HG03575 (cell line): ENCODE measurements around the gene NDUFB5.
A peak's percentile ranks its signal among the peaks of the same experiment; 100 is the strongest.

ENCODE experiments used
- ATAC-seq: cut with Tn5 transposase; IDR thresholded peaks from one replicate; pipeline ENCODE4 v1.9.1; 2021; ENCODE audit not compliant: unreplicated experiment, insufficient number of reproducible peaks, low FRiP score; ENCODE audit errors: extremely low read depth

Gene NDUFB5

DNA sequence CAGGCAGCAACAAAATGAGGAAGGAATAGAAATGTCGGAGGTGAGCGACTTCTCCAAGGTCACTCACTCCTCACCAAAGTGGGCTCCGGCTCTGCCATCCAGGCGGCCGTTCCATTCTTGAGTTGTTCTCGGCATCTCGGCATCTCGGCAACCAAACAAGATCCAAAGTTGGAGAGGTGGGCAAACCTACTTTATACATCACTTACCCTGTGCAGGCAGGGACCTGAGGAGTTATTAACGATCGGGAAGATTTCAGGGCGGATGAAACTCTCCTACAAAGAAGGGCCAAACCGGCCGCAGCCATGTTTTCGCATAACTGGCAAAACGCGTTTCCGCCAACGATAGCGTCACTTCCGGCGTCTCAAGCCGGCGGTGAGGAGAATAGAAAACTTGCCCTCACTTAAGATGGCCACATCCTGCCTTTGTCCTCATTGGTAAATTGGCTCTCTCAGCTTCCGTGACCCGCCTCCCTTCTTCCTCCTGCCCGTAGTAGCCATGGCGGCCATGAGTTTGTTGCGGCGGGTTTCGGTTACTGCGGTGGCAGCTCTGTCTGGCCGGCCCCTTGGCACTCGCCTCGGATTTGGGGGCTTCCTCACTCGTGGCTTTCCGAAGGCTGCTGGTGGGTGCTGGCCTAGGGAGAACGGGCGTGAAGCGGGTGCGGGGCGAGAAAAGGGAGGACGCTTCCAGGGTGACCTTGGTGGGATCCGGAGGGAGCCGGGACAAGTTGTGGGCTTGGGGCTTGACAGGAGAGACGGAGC is at the start of gene NDUFB5, which contains the start of gene MRPL47:
Gene NDUFB5 (plus strand): TSS at position 474 of the 758 bp plus-strand sequence. CDS start 22 bp downstream, at position 496.
Gene MRPL47 (minus strand): TSS at position 318 of the 758 bp plus-strand sequence. CDS start 14 bp downstream, at position 304.
- ATAC-seq = peak; percentile 78

DNA sequence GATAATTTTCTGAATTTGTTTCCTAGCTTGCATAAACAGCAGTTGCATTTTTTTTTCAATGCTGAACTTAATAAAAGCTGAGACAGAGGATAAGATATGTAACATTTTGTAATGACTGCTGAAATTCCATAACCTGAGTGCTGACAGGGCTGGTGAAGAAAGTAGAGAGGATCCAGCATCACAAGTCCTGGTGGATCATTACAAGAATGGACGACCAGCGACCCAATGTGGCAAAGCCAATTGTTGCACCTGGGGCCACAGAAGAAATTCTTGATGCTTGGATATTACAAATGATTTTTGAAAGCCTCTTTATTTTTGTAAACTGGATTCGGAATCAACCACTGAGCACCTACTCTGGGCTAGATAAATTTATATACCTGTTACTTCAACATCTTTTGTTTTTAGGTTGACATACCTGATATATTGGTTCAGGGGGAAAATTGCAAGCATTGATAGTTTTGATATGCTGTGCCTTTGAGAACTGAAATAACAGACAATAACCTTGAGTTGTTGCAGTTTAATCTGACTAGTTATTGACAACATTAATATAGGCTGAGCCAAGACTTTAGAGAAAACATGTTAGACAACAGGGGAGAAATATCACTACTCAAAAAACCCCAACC is 45.7 kb upstream of the NDUFB5 start:
- ATAC-seq = no peak

DNA sequence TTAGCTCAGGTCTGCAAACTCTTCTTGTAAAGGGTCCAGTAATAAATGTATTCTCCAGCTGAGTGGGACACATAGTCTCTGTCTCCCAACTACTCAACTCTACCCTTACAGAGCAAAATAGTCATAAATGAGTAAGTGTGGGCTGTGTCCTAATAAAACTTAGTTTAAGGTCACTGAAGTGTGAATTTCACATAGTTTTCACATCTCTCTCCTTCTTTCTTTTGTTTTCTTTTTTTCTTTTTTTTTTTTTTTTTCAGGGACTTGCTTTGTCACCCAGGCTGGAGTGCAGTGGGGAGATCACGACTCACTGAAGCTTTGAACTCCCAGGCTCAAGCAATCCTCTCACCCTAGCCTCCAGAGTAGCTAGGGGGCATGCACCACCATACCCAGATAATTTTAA is 43.8 kb upstream of the NDUFB5 start:
- ATAC-seq = no peak

DNA sequence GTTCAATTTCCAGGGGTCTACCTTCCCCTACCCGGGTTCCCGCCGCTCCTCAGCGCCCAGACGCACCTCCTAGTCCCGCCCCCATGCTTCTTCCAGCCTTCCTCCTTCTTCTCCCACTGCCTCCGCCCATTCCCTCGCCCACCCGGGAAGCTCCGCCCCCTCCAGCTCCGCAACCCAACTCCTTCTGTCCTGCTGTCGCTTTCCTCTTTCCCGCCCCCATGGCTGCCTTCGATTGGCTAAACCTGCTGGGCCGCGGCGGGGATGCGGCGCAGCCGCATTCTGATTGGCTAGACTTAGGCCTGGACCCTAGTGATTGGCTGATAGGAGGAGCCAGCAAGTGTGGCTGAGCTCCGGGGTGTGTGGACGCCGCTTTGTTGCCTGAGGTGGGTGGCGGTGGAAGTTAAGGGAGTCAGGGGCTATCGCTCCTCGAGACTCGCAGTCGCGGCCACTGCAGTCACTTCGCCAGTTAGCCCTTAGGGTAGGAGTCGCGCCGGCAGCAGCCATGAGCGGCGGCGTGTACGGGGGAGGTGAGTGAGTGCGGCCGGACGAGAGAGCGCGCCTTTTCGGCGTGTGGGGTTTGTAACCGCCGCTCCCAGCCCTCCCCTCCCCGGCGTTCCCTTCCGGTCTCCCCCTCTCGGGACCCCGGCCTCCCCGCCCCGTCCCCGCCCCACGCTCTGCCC is 41.9 kb upstream of the NDUFB5 start, which contains the start of gene ACTL6A:
Gene ACTL6A (plus strand): TSS at position 336 of the 680 bp plus-strand sequence. CDS start 167 bp downstream, at position 503.
- ATAC-seq = peak; percentile 89

DNA sequence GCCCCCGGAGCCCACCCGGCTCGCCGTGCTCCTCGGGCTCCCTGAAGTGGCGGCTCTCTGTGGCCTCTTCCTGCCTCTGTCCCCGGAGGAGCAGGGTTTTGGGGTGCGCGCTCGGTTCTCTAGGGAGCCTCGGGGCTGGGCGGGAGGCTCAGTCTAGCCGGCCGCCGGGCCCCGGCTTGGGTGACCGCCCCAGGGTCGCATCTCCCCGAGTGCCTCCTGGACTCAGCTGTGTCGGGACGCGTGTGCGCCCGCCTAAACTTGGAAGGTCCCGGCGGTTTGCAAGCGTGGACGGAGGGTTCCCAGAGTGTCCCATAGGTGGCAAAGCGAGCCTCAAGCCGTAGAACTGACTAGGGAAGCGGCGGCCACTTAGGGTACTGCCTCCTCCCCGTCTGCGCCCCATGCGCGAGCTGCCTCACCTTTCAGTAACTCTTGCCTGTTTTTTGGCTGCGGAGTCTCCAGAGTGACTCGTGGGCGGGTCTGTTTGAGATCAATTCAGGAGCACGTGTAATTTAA is 41.3 kb upstream of the NDUFB5 start:
- ATAC-seq = peak; percentile 22

DNA sequence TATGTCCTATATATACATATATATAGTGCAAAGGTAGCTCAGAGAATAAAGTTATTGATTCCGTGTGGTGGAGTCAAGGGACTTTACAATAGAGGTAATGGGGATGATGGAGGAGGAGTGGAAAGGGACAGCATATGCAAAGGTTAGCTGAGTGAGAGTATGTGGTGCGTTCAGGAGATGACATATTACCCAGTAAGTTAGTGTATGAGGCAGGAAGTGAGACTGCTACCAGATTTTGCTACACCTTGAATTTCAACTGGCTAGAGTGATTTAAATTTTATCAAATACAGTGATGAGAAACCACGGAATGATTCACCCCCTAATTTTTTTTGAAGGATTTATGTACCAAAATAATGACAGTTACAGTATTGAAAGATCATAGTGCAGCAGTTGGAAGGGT is 39.1 kb upstream of the NDUFB5 start:
- ATAC-seq = no peak

DNA sequence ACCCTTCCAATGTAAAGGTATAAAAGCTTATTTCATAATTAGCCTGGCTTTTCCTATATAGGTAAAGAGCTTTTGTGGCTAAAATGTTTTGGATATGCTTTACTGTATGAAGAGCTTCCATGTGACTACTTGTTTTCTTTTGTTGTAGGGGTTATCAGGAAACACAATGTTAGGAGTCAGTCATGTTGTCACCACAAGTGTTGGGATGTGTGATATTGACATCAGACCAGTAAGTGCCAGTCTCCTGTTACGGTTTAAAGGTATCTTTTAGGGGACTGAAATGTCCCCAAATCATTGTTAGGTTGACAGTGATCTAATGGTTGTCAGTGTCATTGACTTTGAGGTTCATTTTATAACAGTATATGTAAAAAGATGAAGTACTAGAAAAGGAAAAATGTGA is 23.6 kb upstream of the NDUFB5 start:
- ATAC-seq = no peak

DNA sequence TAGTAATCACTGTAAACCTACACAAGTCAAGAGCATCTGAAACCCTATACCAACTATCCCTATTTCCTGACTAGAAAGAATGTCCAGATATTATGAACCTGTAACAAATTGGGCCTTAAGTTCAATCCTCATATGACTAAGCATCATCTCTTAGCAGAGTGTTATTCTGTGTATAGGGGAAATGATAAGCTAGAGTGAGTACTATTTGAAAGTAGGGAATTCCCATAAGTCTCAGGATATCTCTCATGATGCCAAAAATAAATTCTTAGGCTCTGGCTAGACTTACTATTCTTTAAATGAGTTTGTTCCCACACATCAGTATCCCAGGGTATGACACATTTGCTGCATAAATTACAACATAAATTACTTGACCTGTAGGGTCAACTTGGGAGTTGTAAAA is 15.5 kb upstream of the NDUFB5 start:
- no peak for ATAC-seq

DNA sequence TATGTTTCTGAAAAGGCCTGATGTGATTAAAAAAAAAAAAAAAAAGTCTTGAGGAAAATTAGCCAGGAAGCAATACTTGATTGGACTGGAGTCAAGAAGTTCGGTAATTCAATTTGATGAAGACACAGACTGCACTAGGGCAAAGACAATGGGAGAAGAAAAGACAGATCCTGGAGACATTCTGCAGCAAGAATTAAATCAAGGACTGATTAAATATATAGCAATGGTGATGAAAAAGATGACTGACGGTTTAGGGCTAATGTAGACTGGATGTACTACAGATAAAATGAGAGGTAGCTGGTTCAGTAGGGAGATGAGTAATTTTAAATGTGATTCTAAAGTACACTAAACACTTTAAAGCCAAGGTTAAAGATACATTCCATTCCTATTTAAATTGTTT is 13.9 kb upstream of the NDUFB5 start:
- no peak for ATAC-seq

DNA sequence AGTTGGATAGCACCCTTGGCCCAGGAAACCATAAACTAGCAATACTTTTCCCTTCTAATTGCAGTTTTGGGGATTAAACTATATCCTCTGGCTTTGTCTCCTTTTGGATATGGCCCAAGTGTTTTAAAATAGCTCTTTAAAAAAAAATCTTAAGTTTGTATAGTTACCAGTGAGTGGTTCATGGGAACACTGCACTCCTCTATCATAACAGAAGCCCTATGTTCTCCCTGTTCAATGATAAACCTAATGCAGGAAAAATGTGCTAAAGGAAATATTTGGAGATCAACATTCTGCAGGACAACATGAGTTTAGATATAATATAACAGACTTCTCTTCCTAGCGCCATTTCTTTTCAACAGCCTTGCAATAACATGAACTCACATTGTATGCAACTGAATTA is 13.3 kb upstream of the NDUFB5 start:
- ATAC-seq = no peak

DNA sequence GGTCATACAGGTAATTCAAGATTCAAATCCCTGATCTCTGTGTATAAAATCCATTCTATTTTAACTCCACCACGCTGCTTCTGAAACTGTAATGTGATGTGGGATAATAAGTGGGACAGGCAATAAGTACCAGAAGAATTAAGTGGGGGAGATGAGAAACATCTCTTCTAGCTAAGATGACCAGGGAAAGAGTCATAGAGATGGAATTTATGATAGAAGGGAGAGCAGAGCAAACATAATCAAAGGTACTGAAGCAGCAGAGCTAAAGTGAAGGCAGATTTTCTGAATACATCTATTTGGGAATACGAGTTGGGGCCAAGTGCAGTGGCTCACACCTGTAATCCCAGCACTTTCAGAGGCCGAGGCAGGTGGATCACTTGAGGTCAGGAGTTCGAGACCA is 5.1 kb upstream of the NDUFB5 start:
- ATAC-seq = no peak

DNA sequence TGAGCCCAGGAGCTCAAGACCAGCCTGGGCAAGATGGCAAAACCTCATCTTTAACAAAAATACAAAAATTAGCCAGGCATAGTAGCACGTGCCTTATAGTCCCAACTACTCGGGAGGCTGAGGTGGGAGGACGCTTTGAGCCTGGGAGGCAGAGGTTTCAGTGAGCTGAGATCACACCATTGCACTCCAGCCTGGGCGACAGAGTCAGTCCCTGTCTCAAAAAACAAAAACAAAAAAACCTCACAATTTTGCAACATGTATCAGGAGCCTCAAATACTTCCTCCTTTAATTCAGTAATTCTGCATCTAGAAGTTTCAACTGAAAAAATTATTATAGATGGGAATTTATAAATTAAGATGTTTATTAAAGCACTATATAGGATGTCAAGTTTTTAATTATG is 1.3 kb upstream of the NDUFB5 start:
- ATAC-seq = no peak

DNA sequence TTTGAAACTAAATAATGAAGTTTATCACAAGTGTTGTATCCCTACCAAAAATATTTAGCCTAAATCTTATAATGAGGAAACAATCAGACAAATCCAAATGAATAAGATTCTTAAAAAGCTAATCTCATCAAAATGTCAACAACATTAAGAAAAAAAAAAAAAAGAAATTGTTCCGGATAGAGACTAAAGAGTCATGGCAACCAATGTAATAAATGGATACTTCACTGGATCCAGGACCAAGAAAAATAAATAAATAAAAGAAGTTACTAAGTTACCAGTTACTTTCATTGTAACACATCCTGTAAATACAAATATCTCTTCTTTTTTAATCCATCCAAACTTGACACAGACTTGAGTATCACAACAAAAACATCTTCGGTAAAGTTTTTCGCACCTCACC is 763 bp upstream of the NDUFB5 start:
- no peak for ATAC-seq

DNA sequence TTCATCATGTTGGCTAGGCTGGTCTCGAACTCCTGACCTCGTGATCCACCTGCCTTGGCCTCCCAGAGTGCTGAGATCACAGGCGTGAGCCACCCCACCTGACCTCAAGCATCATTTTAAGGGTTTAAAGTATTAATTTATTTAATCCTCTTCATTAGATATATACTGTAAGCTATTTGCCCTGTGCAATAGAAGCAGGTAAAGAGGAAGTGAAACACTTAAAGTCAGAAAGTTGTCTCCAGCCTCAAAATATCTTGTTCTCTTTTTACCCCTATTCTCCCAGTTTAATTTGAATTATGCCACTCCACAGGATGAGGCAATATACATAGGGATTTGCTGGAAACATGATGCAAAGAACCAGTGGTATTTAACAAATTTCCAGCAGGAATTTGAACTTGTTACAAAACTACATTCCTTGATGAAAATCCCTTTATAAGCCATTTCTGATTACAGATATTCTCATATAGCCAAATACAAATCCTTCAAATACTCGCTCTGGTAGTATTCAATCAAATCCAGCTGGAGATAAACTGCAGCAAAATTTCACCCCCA is 2.0 kb downstream of the NDUFB5 start:
- no peak for ATAC-seq

DNA sequence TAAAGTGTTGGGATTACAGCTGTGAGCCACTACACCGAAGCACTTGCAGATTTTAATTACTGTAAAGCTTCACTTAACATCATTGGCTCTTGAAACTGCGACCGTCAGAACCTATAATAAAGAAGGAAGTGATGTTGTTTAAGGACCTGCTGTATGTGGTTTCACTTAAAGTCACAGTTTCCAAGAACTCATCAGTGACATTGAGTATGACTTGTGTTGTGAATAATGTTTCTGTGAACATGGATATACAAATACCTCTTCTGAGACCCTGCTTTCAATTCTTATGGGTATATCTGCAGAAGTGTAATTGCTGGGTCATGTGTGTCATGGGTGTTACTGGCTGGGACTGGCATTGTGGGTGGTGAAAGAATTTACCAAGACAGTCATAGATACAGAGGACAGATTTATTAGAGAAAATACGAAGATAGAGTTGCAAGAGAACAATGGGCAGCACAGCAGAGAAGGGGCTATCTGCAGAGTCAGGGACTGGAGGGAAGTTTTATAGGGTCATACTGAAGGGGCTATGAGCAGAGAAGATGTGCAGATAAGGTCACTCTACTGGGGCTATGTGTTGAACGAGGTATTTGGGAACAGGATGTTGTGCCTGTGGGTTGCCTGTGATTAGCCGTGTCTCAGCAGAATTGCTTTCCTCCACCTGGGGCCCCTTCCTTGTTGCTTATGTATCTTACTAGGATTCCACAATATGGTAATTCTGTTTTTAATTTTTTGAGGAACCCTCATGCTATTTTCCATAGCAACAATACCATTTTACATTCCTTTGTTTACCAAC is 4.5 kb downstream of the NDUFB5 start:
- ATAC-seq = peak; percentile 57

DNA sequence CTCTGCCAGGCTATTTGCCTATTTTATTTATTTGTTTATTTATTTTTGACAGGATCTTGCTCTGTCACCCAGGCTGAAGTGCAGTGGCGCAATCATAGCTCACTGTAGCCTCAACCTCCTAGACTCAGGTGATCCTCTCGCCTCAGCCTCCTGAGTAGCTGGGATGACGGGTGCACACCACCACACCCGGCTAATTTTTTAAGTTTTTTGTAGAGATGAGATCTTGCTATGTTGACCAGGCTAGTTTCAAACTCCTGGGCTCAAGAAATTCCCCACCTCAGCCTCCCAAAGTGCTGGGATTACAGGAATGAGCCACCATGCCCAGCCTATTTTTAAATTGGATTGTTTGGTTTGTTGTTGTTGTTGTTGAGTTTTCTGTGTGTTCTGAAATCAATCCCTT is 5.5 kb downstream of the NDUFB5 start:
- ATAC-seq = no peak

DNA sequence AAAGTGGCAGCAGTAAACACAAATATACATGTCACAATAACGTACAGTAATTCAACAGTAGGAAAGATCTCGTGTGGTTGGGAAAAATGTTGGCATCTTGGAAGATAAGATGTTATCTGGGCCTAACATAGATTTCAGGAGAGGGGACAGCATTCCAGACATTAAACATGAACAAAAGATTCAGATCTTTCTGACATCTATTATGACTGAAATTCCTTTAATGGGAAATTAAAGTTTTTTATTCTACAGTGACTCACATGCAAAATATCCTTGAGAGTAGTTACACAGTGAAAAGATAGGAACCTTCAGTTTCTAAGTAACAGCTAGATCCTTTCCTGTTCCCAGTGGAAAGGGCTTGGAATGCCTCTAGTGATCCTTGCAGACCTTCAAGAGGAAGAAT is 9.2 kb downstream of the NDUFB5 start:
- no peak for ATAC-seq

DNA sequence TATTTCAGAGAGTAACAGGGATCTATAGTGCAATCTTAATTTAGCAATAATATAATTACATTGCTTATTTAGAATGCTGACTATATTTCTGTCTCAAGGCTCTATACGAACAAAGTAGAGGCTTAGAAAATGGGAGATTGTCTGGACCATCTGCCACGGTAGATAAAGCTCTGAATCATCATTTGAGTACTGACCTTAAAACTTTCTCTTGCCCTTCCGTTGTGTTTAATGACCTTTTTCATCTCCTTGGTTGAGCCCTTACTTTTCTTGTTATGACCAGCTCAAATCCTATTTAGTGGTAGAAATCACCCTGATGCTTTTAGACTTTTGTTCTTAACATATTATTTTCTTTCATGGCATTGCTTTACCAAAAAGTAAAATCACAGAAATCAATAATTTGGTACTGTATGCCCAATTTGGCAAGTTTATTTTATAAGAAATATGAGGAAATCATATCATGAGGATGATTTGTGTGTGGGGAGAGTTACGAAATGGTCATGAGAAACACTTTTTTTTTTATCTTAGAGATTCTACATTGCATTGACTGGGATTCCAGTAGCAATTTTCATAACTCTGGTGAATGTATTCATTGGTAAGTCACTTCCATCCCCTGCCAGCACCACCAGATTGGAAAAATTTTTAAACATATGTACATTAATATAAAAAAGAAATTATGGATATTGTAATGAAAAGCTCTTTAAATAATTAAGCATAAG is 11.0 kb downstream of the NDUFB5 start:
- no peak for ATAC-seq
